ENCODE data around the gene SYNJ2.
A peak's percentile ranks its signal among the peaks of the same experiment; 100 is the strongest.

SYNJ2 gene

GRCh38 chr6:158030380-158031300 is 49.0 kb downstream of the SYNJ2 start:
- DNase-seq, result no peak

GRCh38 chr6:158031381-158032353 is 50.0 kb downstream of the SYNJ2 start:
- peak; percentile 62 to 73 for DNase-seq

- no peak for DNase-seq
Measured at GRCh38 chr6:158032354-158032733, 50.7 kb downstream of the SYNJ2 start.

GRCh38 chr6:158033077-158033750 is 51.6 kb downstream of the SYNJ2 start:
- no peak for DNase-seq

- no peak for DNase-seq
Measured at GRCh38 chr6:158033751-158034702, 52.4 kb downstream of the SYNJ2 start.

- no peak for DNase-seq
Measured at GRCh38 chr6:158036261-158036660, 54.6 kb downstream of the SYNJ2 start.

- DNase-seq, result no peak
Measured at GRCh38 chr6:158037021-158037420, 55.4 kb downstream of the SYNJ2 start.

GRCh38 chr6:158037771-158038170 is 56.1 kb downstream of the SYNJ2 start:
- DNase-seq, result no peak

- DNase-seq, result no peak
Measured at GRCh38 chr6:158038291-158039177, 56.9 kb downstream of the SYNJ2 start.

GRCh38 chr6:158039178-158039557 is 57.5 kb downstream of the SYNJ2 start:
- no peak for DNase-seq

GRCh38 chr6:158039571-158040050 is 57.9 kb downstream of the SYNJ2 start:
- DNase-seq, result peak in 1 of 2 donors; percentile 7

- peak in 1 of 2 donors; percentile 91 for DNase-seq
Measured at GRCh38 chr6:158040051-158040803, 58.6 kb downstream of the SYNJ2 start.

GRCh38 chr6:158040804-158041347 is 59.2 kb downstream of the SYNJ2 start:
- no peak for DNase-seq

- DNase-seq, result no peak
Measured at GRCh38 chr6:158041370-158041769, 59.7 kb downstream of the SYNJ2 start.

GRCh38 chr6:158041788-158042187 is 60.1 kb downstream of the SYNJ2 start:
- no peak for DNase-seq

GRCh38 chr6:158042245-158042798 is 60.7 kb downstream of the SYNJ2 start:
- DNase-seq, result no peak

GRCh38 chr6:158043008-158043407 is 61.3 kb downstream of the SYNJ2 start:
- no peak for DNase-seq

GRCh38 chr6:158043586-158044524 is 62.2 kb downstream of the SYNJ2 start:
- no peak for DNase-seq

Data from bone marrow (tissue), 2 donors.